Vagina (tissue), 2 donors: ENCODE measurements around the gene SLC1A2.

Experiments used
- CTCF ChIP-seq, 3 experiments: fragments of 450-650 bp in 2 of 3; fragments of 200-600 bp in 1 of 3; sonication (generic) in 1 of 3; IDR thresholded peaks; one replicate each; pipeline ENCODE4 v1.5.1; 2017 to 2019; ENCODE audit warnings: antibody characterized with exemption in 3 of 3, mild to moderate bottlenecking in 2 of 3, moderate library complexity in 2 of 3
- POLR2A ChIP-seq, 2 donors: fragments of 450-650 bp; IDR thresholded peaks; one replicate each; pipeline ENCODE4 v1.6.1; 2017; ENCODE audit warnings: antibody characterized with exemption in 2 of 2, mild to moderate bottlenecking in 2 of 2, moderate library complexity in 2 of 2
- POLR2AphosphoS5 ChIP-seq, 2 donors: sonication (generic); formaldehyde crosslinking; IDR thresholded peaks; one replicate each; pipeline ENCODE4 v1.9.0; 2017; ENCODE audit warnings: antibody characterized with exemption in 2 of 2, mild to moderate bottlenecking in 2 of 2, low read depth in 1 of 2; ENCODE audit not compliant: insufficient read depth in 1 of 2

GRCh38 chr11:35307221-35307621, 112.1 kb downstream of the SLC1A2 start:
- TF ChIP-seq POLR2AphosphoS5 (IDR thresholded peaks at IDR 0.05; ENCODE audit: insufficient read depth in 1 of 2, low read depth in 1 of 2) (no peak), POLR2A (IDR thresholded peaks at IDR 0.05) (no peak), CTCF (IDR thresholded peaks at IDR 0.05) (no peak)
